Body of pancreas (tissue), 4 donors: ENCODE results near the gene RETREG1. TPM values are rescaled to one million over a fixed set of nuclear protein-coding genes. Genes with fewer than 3 reads are reported as not detected.

Experiments used
- ATAC-seq: fragments of 150-250 bp; one replicate; pipeline ENCODE4 v1.9.1; 2016
- DNase-seq, 4 donors: peaks; one replicate each; pipeline ENCODE4 v3.0.0-alpha.2; 2019
- H3K27ac ChIP-seq, 4 donors: fragments of 200-600 bp; sonication (generic); 1 replicate in 3 of 4; 2 replicates in 1 of 4; pipeline versions ENCODE4 v1.5.1 to v1.6.1; 2016 to 2019; ENCODE audit warnings: mild to moderate bottlenecking in 1 of 4, mixed read lengths in 1 of 4, moderate library complexity in 1 of 4
- H3K27me3 ChIP-seq, 2 donors: fragments of 200-600 bp; sonication (generic); one replicate each; pipeline ENCODE4 v1.6.0; 2016; ENCODE audit warnings: mild to moderate bottlenecking in 1 of 2
- H3K36me3 ChIP-seq, 2 donors: fragments of 200-600 bp; sonication (generic); replicated peaks in 1 of 2; 2 replicates each; pipeline ENCODE4 v1.5.1; 2016; ENCODE audit warnings: low read depth in 2 of 2; ENCODE audit not compliant: insufficient read depth in 1 of 2
- H3K4me1 ChIP-seq: fragments of 200-600 bp; sonication (generic); one replicate; pipeline ENCODE4 v1.6.0; 2016
- H3K4me3 ChIP-seq, 2 donors: fragments of 200-600 bp; sonication (generic); 1 replicate in 1 of 2; 2 replicates in 1 of 2; pipeline ENCODE4 v1.5.1; 2016 to 2019
- H3K9me3 ChIP-seq, 3 donors: fragments of 200-600 bp; sonication (generic); 1 replicate in 2 of 3; 2 replicates in 1 of 3; pipeline ENCODE4 v1.5.1; 2016
- POLR2A ChIP-seq, 3 donors: fragments of 450-650 bp; IDR thresholded peaks; one replicate each; pipeline ENCODE4 v1.6.1; 2016; ENCODE audit warnings: antibody characterized with exemption in 3 of 3, mild to moderate bottlenecking in 2 of 3
- WGBS, 2 donors: methylation state at CpG; one replicate each; pipeline ENCODE4 v1.1.5; 2017; 5-methylcytosine and 5-hydroxymethylcytosine counted together
- intact Hi-C: fragments of 100-400 bp; cut with DNase I; formaldehyde crosslinking; loops from one replicate; pipeline ENCODE4 v1.15.1; 2023
- total RNA-seq, 2 donors: library from RNA; depleted of rRNA; stranded (reverse); fragments of >200 nt; gene quantifications; one replicate each; pipeline ENCODE4 v1.1.0, GENCODE V29; 2016
- TF ChIP-seq, protein P1 (sequence below), 7 experiments: fragments of 450-650 bp in 4 of 7; fragments of 200-600 bp in 3 of 7; sonication (generic) in 3 of 7; IDR thresholded peaks; one replicate each; pipeline ENCODE4 v1.5.1; 2016 to 2019; ENCODE audit warnings: antibody characterized with exemption in 7 of 7

The RETREG1 gene
- total RNA-seq, 2 donors from 2014 or later = 11.9 to 16.8 TPM

DNA sequence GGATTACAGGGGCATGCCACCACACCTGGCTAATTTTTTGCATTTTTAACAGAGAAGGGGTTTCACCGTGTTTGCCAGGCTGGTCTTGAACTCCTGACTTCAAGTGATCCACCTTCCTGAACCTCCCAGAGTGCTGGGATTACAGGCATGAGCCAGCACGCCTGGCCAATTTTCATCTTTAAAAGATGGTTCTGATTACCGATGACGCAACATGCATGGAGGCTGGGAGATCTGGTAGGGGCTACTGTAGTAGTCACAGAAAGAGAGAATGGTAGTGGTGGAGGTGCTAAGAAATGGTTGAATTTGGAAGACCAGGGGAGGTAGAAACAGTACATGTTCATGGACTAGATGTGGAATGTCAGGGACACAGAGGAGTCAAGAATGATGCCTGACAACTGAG, 22.4 kb upstream of the RETREG1 start:
- 90 to 91% methylated on average over 4 of the region's 4 CpGs for WGBS, 2 donors
- Histone ChIP-seq H3K27ac (no peak overlapping the region), H3K9me3 (no peaks in the 10 kb centered on the region), H3K36me3 (no peaks in the 10 kb centered on the region), H3K4me1 (no peaks in the 10 kb centered on the region), H3K27me3 (no peaks in the 10 kb centered on the region), H3K4me3 (no peak overlapping the region)
- TF ChIP-seq, protein P1, sequence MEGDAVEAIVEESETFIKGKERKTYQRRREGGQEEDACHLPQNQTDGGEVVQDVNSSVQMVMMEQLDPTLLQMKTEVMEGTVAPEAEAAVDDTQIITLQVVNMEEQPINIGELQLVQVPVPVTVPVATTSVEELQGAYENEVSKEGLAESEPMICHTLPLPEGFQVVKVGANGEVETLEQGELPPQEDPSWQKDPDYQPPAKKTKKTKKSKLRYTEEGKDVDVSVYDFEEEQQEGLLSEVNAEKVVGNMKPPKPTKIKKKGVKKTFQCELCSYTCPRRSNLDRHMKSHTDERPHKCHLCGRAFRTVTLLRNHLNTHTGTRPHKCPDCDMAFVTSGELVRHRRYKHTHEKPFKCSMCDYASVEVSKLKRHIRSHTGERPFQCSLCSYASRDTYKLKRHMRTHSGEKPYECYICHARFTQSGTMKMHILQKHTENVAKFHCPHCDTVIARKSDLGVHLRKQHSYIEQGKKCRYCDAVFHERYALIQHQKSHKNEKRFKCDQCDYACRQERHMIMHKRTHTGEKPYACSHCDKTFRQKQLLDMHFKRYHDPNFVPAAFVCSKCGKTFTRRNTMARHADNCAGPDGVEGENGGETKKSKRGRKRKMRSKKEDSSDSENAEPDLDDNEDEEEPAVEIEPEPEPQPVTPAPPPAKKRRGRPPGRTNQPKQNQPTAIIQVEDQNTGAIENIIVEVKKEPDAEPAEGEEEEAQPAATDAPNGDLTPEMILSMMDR (IDR thresholded peaks at IDR 0.05) = no peak
- TF ChIP-seq POLR2A (IDR thresholded peaks at IDR 0.05) = no peak
- ATAC-seq (no peak), DNase-seq (no peak)
- intact Hi-C loops = no loop called here

DNA sequence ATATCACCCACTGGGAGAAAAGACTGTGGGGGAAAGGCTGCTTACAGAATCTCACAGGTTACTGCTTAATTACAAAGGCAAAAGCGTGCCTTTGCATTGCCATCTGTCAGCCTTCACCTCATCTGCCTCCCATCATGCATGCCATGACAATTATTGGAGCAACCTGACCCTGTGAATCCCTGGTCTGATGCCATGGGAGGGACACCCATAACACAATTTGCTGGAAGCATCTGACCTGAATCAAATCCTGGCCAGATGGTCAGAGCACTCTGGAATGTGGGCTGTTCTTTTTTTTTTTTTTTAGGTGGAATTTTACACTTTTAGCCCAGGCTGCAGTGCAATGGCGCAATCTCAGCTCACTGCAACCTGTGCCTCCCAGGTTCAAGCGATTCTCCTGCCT, 11.6 kb upstream of the RETREG1 start:
- no peak overlapping the region for H3K4me3 ChIP-seq
- no peak overlapping the region for H3K27ac ChIP-seq
- WGBS, 2 donors = 79 to 87% methylated on average over 3 of the region's 3 CpGs
- intact Hi-C loops = no loop called here
- H3K4me1 ChIP-seq = no peaks in the 10 kb centered on the region
- H3K36me3 ChIP-seq = no peaks in the 10 kb centered on the region
- no peaks in the 10 kb centered on the region for H3K27me3 ChIP-seq
- DNase-seq (no peak), ATAC-seq (no peak)
- TF ChIP-seq, protein P1 (IDR thresholded peaks at IDR 0.05) = no peak
- no peak for TF ChIP-seq POLR2A (IDR thresholded peaks at IDR 0.05)
- no peaks in the 10 kb centered on the region for H3K9me3 ChIP-seq

DNA sequence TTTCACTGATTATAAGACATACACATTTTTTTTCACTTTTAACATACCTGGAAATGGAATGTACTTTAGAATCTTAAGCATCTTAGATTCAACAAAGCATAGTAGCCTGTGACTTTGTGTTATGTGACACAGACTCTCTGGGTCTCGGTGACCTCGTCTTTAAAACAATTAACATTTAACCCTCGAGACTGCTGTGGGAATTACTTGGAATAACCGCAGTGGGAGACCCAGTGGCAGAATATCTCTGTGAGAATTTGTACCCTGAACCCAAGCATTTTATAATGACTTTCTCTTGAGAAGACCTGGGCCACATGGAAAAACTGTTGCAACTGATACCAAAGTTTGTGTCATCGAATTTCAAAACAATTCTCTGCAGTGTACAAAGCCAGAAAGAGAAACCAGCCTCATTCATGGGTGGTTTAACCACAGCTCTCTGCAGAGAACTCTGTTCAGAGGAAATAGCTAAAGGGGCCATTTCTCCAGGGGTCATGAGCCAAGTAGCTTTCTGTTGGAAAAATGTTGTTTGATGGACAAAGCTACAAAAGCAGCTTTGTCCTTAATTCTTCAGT, 10.0 kb upstream of the RETREG1 start:
- H3K27me3 ChIP-seq = no peaks in the 10 kb centered on the region
- H3K36me3 ChIP-seq = no peaks in the 10 kb centered on the region
- no peaks in the 10 kb centered on the region for H3K4me1 ChIP-seq
- H3K9me3 ChIP-seq = no peaks in the 10 kb centered on the region
- no peak overlapping the region for H3K27ac ChIP-seq
- ATAC-seq = no peak
- no peak overlapping the region for H3K4me3 ChIP-seq
- no peak for DNase-seq
- TF ChIP-seq, protein P1 (IDR thresholded peaks at IDR 0.05) = no peak
- no peak for TF ChIP-seq POLR2A (IDR thresholded peaks at IDR 0.05)
- intact Hi-C loops = no loop called here
- 68 to 74% methylated on average over 5 of the region's 5 CpGs for WGBS, 2 donors

DNA sequence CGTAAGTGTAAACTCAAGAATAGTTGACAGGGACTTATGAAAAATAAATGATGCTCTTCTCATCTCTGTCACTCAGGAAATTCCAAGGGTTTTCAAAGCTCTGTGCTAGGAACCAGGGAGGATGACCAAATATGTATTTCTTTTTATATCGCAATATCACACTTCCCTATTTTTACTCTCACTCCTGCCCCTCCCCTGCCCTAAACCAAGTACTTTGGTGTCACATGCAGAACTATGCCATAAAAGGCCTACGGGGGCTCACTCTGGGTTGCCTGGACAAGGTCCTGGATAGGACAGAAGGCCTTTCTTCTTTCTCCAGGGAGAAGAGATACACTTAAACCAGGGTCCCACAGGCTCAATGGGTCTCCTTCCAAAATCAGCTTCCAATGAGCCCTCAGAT, 8.3 kb upstream of the RETREG1 start:
- 63 to 73% methylated on average over 3 of the region's 3 CpGs for WGBS, 2 donors
- DNase-seq (no peak), ATAC-seq (no peak)
- H3K9me3 ChIP-seq = no peaks in the 10 kb centered on the region
- intact Hi-C loops = no loop called here
- H3K27ac ChIP-seq = no peak overlapping the region
- TF ChIP-seq POLR2A (IDR thresholded peaks at IDR 0.05) = no peak
- TF ChIP-seq, protein P1 (IDR thresholded peaks at IDR 0.05) = no peak
- H3K27me3 ChIP-seq = no peaks in the 10 kb centered on the region
- no peak overlapping the region for H3K4me3 ChIP-seq
- no peaks in the 10 kb centered on the region for H3K36me3 ChIP-seq
- H3K4me1 ChIP-seq = no peaks in the 10 kb centered on the region

DNA sequence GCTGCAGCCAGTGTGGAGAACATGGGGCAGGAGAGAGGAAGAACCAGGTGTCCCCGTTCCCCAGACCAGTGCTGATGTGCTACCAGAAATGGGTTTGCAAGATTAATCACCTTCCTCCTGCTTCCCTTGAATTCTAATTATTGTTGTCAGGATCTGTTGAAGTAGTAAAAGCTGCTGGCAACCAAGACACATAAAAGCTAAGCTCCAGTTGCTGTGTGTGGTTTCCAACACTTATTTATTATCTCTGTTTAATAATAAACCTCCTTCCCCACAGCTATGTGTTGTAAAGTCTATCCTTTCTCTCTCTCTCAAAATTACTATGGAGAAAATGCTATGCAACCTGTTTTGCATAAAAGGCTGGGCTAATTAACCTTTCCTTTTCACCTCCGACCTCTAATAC, 2.3 kb upstream of the RETREG1 start:
- 54 to 61% methylated on average over 2 of the region's 2 CpGs for WGBS, 2 donors
- H3K27ac ChIP-seq = no peak overlapping the region
- no peaks in the 10 kb centered on the region for H3K9me3 ChIP-seq
- DNase-seq = no peak
- TF ChIP-seq, protein P1 (IDR thresholded peaks at IDR 0.05) = no peak
- no peak for TF ChIP-seq POLR2A (IDR thresholded peaks at IDR 0.05)
- peaks cover 10% of the 10 kb centered on the region for H3K4me1 ChIP-seq
- H3K4me3 ChIP-seq = no peak overlapping the region
- ATAC-seq = no peak
- intact Hi-C loops = no loop called here
- H3K27me3 ChIP-seq = no peaks in the 10 kb centered on the region
- H3K36me3 ChIP-seq = no peaks in the 10 kb centered on the region
